Measurements from ENCODE around the gene ELL. TPM values are rescaled to one million over a fixed set of nuclear protein-coding genes. Genes with fewer than 3 reads are reported as not detected.
"Not testable (repeated sequence)": the region's sequence is repeated elsewhere in the genome, so short reads cannot be mapped to it uniquely, and the experiment has no call there.

The ELL gene
- total RNA-seq, 1 donor = 18.5 TPM

GRCh38 chr19:18402455-18403248 lies 119.2 kb downstream of the ELL start:
- not testable (repeated sequence) for H3K36me3 ChIP-seq (ENCODE audit: insufficient read depth, low read length); DNase-seq (ENCODE audit: insufficient read length, low spot score, missing footprints); H3K4me3 ChIP-seq (ENCODE audit: insufficient read depth, low read length); H3K79me2 ChIP-seq (ENCODE audit: insufficient read depth, low read length); H3K4me1 ChIP-seq (ENCODE audit: insufficient read depth, low read length); H3K4me2 ChIP-seq (ENCODE audit: insufficient read depth, low read length); H4K20me1 ChIP-seq (ENCODE audit: insufficient read depth, low read length); H3K27ac ChIP-seq (ENCODE audit: low read depth, low read length); H3K27me3 ChIP-seq (ENCODE audit: insufficient read depth, low read length); H2AFZ ChIP-seq (ENCODE audit: low read length); H3K9me3 ChIP-seq (ENCODE audit: low read depth, low read length)

DNA sequence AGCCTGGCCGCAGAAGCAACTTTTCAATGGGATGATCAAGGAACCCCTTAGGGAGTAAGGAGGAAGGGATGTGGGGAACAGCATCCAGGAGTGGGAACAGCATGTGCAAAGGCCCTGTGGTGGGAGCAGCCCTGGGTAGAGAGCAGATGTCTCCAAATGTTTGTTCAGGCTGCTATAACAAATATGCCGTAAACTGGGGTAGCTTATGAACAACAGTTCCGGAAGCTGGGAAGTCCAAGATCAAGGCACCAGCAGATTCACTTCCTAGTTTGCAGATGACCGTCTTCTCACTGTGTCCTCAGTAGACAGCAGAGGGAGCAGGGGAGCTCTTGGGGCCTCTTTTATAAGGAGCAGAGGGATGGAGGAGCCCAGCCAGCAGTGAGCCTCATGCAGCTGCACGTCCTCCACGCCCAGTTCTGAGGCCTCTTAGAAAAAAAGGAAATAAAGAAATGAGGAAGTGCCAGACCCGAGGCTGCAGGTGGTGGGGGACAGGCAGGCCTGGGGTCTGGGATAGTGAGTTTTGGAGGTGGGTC lies 120.2 kb downstream of the ELL start:
- DNase-seq (ENCODE audit: insufficient read length, low spot score, missing footprints) = peak; percentile 83
- H3K4me1 ChIP-seq (ENCODE audit: insufficient read depth, low read length) = peaks cover 15% of the 10 kb centered on the region
- no peak overlapping the region for H2AFZ ChIP-seq (ENCODE audit: low read length)
- H3K27me3 ChIP-seq (ENCODE audit: insufficient read depth, low read length) = peaks cover 15% of the 10 kb centered on the region
- H4K20me1 ChIP-seq (ENCODE audit: insufficient read depth, low read length) = no peaks in the 10 kb centered on the region
- no peaks in the 10 kb centered on the region for H3K9me3 ChIP-seq (ENCODE audit: low read depth, low read length)
- TF ChIP-seq, protein P1, sequence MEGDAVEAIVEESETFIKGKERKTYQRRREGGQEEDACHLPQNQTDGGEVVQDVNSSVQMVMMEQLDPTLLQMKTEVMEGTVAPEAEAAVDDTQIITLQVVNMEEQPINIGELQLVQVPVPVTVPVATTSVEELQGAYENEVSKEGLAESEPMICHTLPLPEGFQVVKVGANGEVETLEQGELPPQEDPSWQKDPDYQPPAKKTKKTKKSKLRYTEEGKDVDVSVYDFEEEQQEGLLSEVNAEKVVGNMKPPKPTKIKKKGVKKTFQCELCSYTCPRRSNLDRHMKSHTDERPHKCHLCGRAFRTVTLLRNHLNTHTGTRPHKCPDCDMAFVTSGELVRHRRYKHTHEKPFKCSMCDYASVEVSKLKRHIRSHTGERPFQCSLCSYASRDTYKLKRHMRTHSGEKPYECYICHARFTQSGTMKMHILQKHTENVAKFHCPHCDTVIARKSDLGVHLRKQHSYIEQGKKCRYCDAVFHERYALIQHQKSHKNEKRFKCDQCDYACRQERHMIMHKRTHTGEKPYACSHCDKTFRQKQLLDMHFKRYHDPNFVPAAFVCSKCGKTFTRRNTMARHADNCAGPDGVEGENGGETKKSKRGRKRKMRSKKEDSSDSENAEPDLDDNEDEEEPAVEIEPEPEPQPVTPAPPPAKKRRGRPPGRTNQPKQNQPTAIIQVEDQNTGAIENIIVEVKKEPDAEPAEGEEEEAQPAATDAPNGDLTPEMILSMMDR (IDR thresholded peaks at IDR 0.05; ENCODE audit: extremely low read depth, low read depth, low read length) = peak; percentile 44
- H3K4me3 ChIP-seq (ENCODE audit: insufficient read depth, low read length) = no peak overlapping the region
- H3K27ac ChIP-seq (ENCODE audit: low read depth, low read length) = no peak overlapping the region
- no peaks in the 10 kb centered on the region for H3K36me3 ChIP-seq (ENCODE audit: insufficient read depth, low read length)
- H3K4me2 ChIP-seq (ENCODE audit: insufficient read depth, low read length) = no peak overlapping the region
- H3K79me2 ChIP-seq (ENCODE audit: insufficient read depth, low read length) = no peaks in the 10 kb centered on the region

DNA sequence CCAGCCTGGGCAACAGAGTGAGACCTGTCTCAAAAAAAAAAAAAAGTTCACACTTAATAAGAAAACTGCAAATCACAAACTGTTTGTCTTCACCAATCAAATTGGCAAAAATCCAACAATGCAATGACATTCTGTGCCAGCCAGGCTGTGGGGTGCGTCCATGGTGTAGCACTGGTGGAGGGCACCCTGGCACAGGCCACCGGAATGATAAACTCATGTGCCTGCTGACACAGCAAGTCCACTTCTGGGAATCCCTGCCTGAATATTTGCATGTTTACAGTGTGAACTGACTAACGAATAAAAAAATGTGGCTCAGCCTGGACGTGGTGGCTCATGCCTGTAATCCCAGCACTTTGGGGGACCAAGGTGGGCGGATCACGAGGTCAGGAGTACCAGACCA lies 122.9 kb downstream of the ELL start:
- Histone ChIP-seq H4K20me1 (ENCODE audit: insufficient read depth, low read length) (no peaks in the 10 kb centered on the region), H3K4me2 (ENCODE audit: insufficient read depth, low read length) (peak overlapping the region; percentile 1), H3K9me3 (ENCODE audit: low read depth, low read length) (no peaks in the 10 kb centered on the region), H3K27ac (ENCODE audit: low read depth, low read length) (no peak overlapping the region), H3K36me3 (ENCODE audit: insufficient read depth, low read length) (no peaks in the 10 kb centered on the region), H3K79me2 (ENCODE audit: insufficient read depth, low read length) (no peaks in the 10 kb centered on the region), H2AFZ (ENCODE audit: low read length) (no peak overlapping the region), H3K4me3 (ENCODE audit: insufficient read depth, low read length) (no peak overlapping the region), H3K4me1 (ENCODE audit: insufficient read depth, low read length) (peaks cover 15% of the 10 kb centered on the region), H3K27me3 (ENCODE audit: insufficient read depth, low read length) (peaks cover 17% of the 10 kb centered on the region)
- TF ChIP-seq, protein P1 (IDR thresholded peaks at IDR 0.05; ENCODE audit: extremely low read depth, low read depth, low read length) = no peak
- DNase-seq (ENCODE audit: insufficient read length, low spot score, missing footprints) = peak; percentile 95

GRCh38 chr19:18397242-18398202 lies 124.3 kb downstream of the ELL start, which contains the start of gene LRRC25:
TSS of gene LRRC25 (minus strand) at chr19:18397622. CDS start at chr19:18396963, 659 bp downstream.
- peaks cover 17% of the 10 kb centered on the region for H3K27me3 ChIP-seq (ENCODE audit: insufficient read depth, low read length)
- H3K4me2 ChIP-seq (ENCODE audit: insufficient read depth, low read length) = no peak within 1 kb of the TSS
- H3K9me3 ChIP-seq (ENCODE audit: low read depth, low read length) = no peaks in the 10 kb centered on the region
- H2AFZ ChIP-seq (ENCODE audit: low read length) = no peak within 1 kb of the TSS
- H3K4me1 ChIP-seq (ENCODE audit: insufficient read depth, low read length) = peaks cover 19% of the 10 kb centered on the region
- no peak within 1 kb of the TSS for H3K27ac ChIP-seq (ENCODE audit: low read depth, low read length)
- H3K4me3 ChIP-seq (ENCODE audit: insufficient read depth, low read length) = peak within 1 kb of the TSS; percentile 25
- TF ChIP-seq, protein P1 (IDR thresholded peaks at IDR 0.05; ENCODE audit: extremely low read depth, low read depth, low read length) = no peak
- no peaks in the 10 kb centered on the region for H3K79me2 ChIP-seq (ENCODE audit: insufficient read depth, low read length)
- no peaks in the 10 kb centered on the region for H4K20me1 ChIP-seq (ENCODE audit: insufficient read depth, low read length)
- H3K36me3 ChIP-seq (ENCODE audit: insufficient read depth, low read length) = no peaks in the 10 kb centered on the region
- peak; percentile 71 for DNase-seq (ENCODE audit: insufficient read length, low spot score, missing footprints)

All from osteoblast (primary cell).